Astrocyte (in vitro differentiated cells and primary cell): ENCODE measurements around the gene GPR15LG.
"Not testable (repeated sequence)": the region's sequence is repeated elsewhere in the genome, so short reads cannot be mapped to it uniquely, and the experiment has no call there.

Experiments used
- CTCF ChIP-seq: IDR thresholded peaks from 2 replicates; pipeline ENCODE4 v1.5.1; 2011; ENCODE audit warnings: low read depth, mild to moderate bottlenecking, inconsistent platforms, low read length, moderate library complexity; ENCODE audit not compliant: insufficient read depth
- EZH2 ChIP-seq: IDR thresholded peaks from 2 replicates; pipeline ENCODE4 v1.6.1; 2012; ENCODE audit warnings: mild to moderate bottlenecking, low read length, inconsistent platforms; ENCODE audit not compliant: insufficient read depth

DNA sequence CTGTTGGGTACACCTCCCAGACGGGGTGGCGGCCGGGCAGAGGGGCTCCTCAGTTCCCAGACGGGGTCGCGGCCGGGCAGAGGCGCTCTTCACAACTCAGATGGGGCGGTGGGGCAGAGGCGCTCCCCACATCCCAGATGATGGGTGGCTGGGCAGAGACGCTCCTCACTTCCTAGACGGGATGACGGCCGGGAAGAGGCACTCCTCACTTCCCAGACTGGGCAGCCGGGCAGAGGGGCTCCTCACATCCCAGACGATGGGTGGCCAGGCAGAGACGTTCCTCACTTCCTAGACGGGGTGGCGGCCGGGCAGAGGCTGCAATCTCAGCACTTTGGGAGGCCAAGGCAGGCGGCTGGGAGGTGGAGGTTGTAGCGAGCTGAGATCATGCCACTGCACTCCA lies 6.8 kb downstream of the GPR15LG start:
- not testable (repeated sequence) for TF ChIP-seq CTCF, EZH2
